NCI-H526 (cell line): Measurements from ENCODE around the gene ERP29.
"Not testable (repeated sequence)": the region's sequence is repeated elsewhere in the genome, so short reads cannot be mapped to it uniquely, and the experiment has no call there.

Source experiments
- DNase-seq, 2 experiments: peaks; one replicate each; lab custom pipeline; 2025; lab: John Stamatoyannopoulos, UW

ERP29 gene

DNA sequence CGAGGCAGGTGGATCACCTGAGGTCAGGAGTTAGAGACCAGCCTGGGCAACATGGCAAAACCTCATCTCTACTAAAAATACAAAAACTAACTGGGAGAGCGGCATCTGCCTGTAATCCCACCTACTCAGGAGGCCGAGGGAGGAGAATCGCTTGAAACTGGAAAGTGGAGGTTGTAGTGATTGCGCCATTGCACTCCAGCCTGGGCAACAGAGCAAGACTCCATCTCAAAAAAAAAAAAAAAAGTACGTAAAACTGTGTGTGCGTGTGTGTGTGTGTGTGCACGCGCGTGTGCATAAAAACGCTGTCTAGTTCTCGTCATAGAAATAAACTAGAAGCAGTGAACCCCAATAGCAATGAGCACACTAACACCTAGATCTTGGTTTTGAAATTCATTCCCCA lies 23.4 kb downstream of the ERP29 start:
- not testable (repeated sequence) for DNase-seq

DNA sequence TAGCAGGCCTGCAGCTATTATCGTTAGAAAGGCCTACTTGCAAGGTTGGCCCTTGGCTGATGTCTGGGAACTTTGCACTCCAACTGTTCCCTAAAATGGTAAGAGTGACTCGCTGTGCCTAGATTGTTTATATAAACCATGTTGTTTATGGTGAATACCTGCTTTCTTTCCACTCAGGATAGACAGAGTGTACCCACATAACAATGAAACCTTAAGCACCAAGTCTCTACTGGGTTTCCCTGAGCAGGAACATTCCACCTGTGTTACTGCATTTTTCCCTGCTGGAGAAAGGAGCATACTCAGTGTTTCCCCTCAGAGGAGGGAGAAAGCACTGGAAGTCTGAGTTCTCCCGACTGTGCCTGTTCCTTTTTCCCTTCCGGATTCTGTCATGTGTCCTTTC lies 32.8 kb downstream of the ERP29 start:
- no peak for DNase-seq

GRCh38 chr12:112049351-112049750 lies 36.1 kb downstream of the ERP29 start:
- DNase-seq: no peak

DNA sequence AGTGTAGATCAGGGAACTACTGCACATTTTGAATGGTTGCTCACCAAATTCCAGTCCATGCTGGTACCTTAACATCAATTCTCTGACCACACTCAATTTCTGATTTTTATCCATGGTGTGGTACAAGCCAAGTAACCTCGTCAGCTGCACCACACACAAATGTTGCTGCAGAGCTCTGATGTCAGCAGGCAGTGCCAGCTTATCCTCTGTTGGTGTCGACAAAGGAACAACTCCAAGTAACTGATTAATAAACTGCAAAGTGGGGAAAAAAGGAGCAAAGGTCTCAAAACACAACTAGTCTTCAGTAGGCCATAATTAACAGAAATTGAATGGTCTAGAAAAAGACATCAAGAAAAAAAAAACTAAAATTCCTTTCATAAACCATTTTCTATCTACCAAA lies 47.9 kb downstream of the ERP29 start:
- DNase-seq: no peak

DNA sequence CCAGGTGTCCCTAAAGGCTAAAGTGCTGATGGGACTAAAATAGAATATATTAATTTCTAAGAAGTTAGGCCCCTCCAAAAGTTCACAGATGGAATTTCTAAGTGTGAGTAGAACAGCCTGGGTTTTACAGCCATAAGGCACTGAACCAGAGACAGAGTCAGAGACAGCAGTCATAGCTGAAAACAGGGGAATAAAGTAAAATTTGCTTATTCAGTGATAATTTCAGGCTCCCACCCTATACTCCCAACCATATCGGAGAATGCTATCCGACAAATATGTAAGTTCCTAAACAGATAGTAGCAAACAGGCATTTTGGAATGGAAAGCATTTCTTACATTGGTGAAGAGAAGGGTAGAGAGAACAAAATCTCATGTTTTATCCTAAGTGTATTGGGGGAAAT lies 50.0 kb downstream of the ERP29 start:
- DNase-seq: no peak

DNA sequence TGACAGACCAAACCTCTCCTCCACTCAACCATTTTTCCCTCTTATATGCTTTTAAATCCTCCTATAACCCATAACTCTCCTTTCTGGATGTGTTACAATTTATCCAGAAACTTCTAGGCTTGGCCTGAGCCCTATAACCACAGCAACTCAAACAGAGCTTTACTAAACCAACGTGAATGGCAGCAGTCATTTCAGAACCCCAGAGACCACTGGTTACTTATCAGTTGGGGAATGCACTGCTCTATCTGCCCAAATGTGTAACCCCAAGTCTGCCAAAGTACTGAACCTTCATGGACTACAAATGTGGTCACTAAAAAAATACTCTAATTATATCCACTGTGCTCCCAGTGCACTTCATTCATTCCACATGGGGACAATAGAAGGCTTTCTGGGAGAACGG lies 53.3 kb downstream of the ERP29 start:
- DNase-seq: no peak
